ENCODE measurements around the gene GLB1L2.

The GLB1L2 gene

GRCh38 chr11:134401825-134402809, 70.3 kb downstream of the GLB1L2 start:
- Histone ChIP-seq H3K79me2 (ENCODE audit: low read length) (no peaks in the 10 kb centered on the region), H3K9ac (ENCODE audit: low read length) (no peak overlapping the region), H2AFZ (ENCODE audit: low read depth, low read length) (no peak overlapping the region), H3K36me3 (replicated peaks; ENCODE audit: low read depth, low read length) (no peaks in the 10 kb centered on the region), H3K4me3 (ENCODE audit: low read length) (no peak overlapping the region), H3K4me2 (ENCODE audit: low read length) (no peak overlapping the region), H3K9me3 (ENCODE audit: insufficient read depth, low read length) (no peaks in the 10 kb centered on the region), H4K20me1 (ENCODE audit: insufficient read depth, low read length) (no peaks in the 10 kb centered on the region), H3K27ac (ENCODE audit: low read length) (no peak overlapping the region), H3K27me3 (ENCODE audit: low read depth, low read length) (no peaks in the 10 kb centered on the region), H3K4me1 (ENCODE audit: low read length) (no peaks in the 10 kb centered on the region)
- TF ChIP-seq CTCF (IDR thresholded peaks at IDR 0.05; ENCODE audit: low read depth, low read length) = no peak
- no peak for TF ChIP-seq EZH2phosphoT487 (IDR thresholded peaks at IDR 0.05; ENCODE audit: low read depth)

GRCh38 chr11:134402910-134403309, 71.1 kb downstream of the GLB1L2 start:
- no peaks in the 10 kb centered on the region for H3K27me3 ChIP-seq (ENCODE audit: low read depth, low read length)
- no peaks in the 10 kb centered on the region for H3K9me3 ChIP-seq (ENCODE audit: insufficient read depth, low read length)
- no peaks in the 10 kb centered on the region for H4K20me1 ChIP-seq (ENCODE audit: insufficient read depth, low read length)
- no peaks in the 10 kb centered on the region for H3K79me2 ChIP-seq (ENCODE audit: low read length)
- H3K9ac ChIP-seq (ENCODE audit: low read length) = no peak overlapping the region
- no peak overlapping the region for H3K4me2 ChIP-seq (ENCODE audit: low read length)
- TF ChIP-seq EZH2phosphoT487 (IDR thresholded peaks at IDR 0.05; ENCODE audit: low read depth) (no peak), CTCF (IDR thresholded peaks at IDR 0.05; ENCODE audit: low read depth, low read length) (no peak)
- no peak overlapping the region for H2AFZ ChIP-seq (ENCODE audit: low read depth, low read length)
- H3K4me1 ChIP-seq (ENCODE audit: low read length) = no peaks in the 10 kb centered on the region
- H3K4me3 ChIP-seq (ENCODE audit: low read length) = no peak overlapping the region
- no peaks in the 10 kb centered on the region for H3K36me3 ChIP-seq (replicated peaks; ENCODE audit: low read depth, low read length)
- H3K27ac ChIP-seq (ENCODE audit: low read length) = no peak overlapping the region

- no peaks in the 10 kb centered on the region for H3K36me3 ChIP-seq (replicated peaks; ENCODE audit: low read depth, low read length)
Observed at GRCh38 chr11:134404575-134405341, 73.0 kb downstream of the GLB1L2 start.

More at GRCh38 chr11:134404575-134405341, 73.0 kb downstream of the GLB1L2 start:
- no peak overlapping the region for H3K4me3 ChIP-seq (ENCODE audit: low read length)
- H3K9ac ChIP-seq (ENCODE audit: low read length) = no peak overlapping the region
- no peaks in the 10 kb centered on the region for H4K20me1 ChIP-seq (ENCODE audit: insufficient read depth, low read length)
- no peaks in the 10 kb centered on the region for H3K9me3 ChIP-seq (ENCODE audit: insufficient read depth, low read length)
- H3K4me2 ChIP-seq (ENCODE audit: low read length) = no peak overlapping the region
- H2AFZ ChIP-seq (ENCODE audit: low read depth, low read length) = no peak overlapping the region
- H3K27ac ChIP-seq (ENCODE audit: low read length) = no peak overlapping the region
- TF ChIP-seq EZH2phosphoT487 (IDR thresholded peaks at IDR 0.05; ENCODE audit: low read depth) (no peak), CTCF (IDR thresholded peaks at IDR 0.05; ENCODE audit: low read depth, low read length) (no peak)
- H3K27me3 ChIP-seq (ENCODE audit: low read depth, low read length) = no peaks in the 10 kb centered on the region
- H3K79me2 ChIP-seq (ENCODE audit: low read length) = no peaks in the 10 kb centered on the region
- H3K4me1 ChIP-seq (ENCODE audit: low read length) = no peaks in the 10 kb centered on the region
